ENCODE results near the gene NRM. TPM values are rescaled to one million over a fixed set of nuclear protein-coding genes. Genes with fewer than 3 reads are reported as not detected.

Gene NRM
- total and polyA plus RNA-seq, 2 of the 13 experiments (the other 11 are each of a cell fraction or from before 2014, with no cell fraction given), result 12.5 to 16.0 TPM

DNA sequence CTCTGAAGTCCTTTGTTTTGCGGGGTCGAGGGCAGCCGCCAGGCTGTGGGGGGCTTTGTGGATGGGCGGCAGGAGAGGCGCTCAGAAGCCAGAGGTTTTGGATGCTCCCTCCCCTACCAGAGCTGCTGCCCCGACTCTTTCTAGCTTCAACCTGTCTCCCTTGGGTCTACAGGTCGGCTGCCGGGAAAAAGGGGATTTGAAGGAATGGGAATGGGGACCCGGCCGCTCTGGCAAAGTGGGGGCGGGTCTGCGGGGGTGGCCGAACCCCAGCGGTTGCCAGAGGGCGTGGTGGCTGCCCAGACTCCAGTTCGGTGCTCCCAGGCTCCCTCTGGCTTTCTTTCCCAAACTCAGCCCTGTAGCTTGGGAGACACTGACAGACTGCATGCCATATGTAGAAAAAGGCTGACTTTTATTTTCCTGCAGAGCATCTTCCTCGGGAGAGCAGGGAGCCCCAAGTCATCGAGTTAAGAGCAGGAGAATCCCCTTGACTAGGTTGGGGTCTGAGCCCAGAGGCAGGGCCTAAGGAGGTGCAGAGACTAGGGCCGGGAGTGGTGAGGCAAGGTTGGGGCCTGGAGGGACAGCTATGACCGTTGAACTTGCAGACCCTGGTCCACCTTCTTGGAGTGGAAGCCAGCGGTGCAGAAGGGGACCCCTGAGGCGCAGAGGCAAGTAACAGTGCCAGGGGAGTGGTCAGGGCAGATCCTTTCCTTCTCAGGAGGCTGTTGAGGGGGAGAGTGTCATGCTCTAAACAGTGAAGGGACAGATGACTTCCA lies 2.9 kb downstream of the NRM start (continued):
- TF ChIP-seq, protein P1, sequence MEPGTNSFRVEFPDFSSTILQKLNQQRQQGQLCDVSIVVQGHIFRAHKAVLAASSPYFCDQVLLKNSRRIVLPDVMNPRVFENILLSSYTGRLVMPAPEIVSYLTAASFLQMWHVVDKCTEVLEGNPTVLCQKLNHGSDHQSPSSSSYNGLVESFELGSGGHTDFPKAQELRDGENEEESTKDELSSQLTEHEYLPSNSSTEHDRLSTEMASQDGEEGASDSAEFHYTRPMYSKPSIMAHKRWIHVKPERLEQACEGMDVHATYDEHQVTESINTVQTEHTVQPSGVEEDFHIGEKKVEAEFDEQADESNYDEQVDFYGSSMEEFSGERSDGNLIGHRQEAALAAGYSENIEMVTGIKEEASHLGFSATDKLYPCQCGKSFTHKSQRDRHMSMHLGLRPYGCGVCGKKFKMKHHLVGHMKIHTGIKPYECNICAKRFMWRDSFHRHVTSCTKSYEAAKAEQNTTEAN (CRISPR knock-in tag; conservative IDR thresholded peaks at IDR 0.05), result 0 out of 2 replicates have a peak, but pooled peaks have one; percentile 20
- TF ChIP-seq TGIF2 (CRISPR knock-in tag; IDR thresholded peaks at IDR 0.05) (0 out of 2 replicates have a peak, but pooled peaks have one; percentile 10), ZFP36L1 (CRISPR knock-in tag; IDR thresholded peaks at IDR 0.05) (no peak), NPAS2 (CRISPR knock-in tag; IDR thresholded peaks at IDR 0.05; ENCODE audit: borderline replicate concordance) (no peak), MXD4 (CRISPR knock-in tag; IDR thresholded peaks at IDR 0.05) (0 out of 2 replicates have a peak, but pooled peaks have one; percentile 12), KDM4B (CRISPR knock-in tag; IDR thresholded peaks at IDR 0.05) (no peak; the same call in 1 of the 2 replicates), ASH2L (IDR thresholded peaks at IDR 0.05; ENCODE audit: insufficient read length, low read depth, low read length) (no peak), BRCA1 (CRISPR knock-in tag; IDR thresholded peaks at IDR 0.05) (no peak), MAZ (IDR thresholded peaks at IDR 0.05; ENCODE audit: borderline replicate concordance, low read depth, low read length) (no peak), MAZ (CRISPR knock-in tag; IDR thresholded peaks at IDR 0.05; ENCODE audit: low read depth) (no peak), PTBP1 (IDR thresholded peaks at IDR 0.05; ENCODE audit: low read depth, low read length, poor library complexity, severe bottlenecking) (peak; percentile 59), ZNF160 (CRISPR knock-in tag; IDR thresholded peaks at IDR 0.05) (no peak), ZSCAN21 (CRISPR knock-in tag; IDR thresholded peaks at IDR 0.05; ENCODE audit: borderline replicate concordance) (no peak)
- TF ChIP-seq, protein P2, sequence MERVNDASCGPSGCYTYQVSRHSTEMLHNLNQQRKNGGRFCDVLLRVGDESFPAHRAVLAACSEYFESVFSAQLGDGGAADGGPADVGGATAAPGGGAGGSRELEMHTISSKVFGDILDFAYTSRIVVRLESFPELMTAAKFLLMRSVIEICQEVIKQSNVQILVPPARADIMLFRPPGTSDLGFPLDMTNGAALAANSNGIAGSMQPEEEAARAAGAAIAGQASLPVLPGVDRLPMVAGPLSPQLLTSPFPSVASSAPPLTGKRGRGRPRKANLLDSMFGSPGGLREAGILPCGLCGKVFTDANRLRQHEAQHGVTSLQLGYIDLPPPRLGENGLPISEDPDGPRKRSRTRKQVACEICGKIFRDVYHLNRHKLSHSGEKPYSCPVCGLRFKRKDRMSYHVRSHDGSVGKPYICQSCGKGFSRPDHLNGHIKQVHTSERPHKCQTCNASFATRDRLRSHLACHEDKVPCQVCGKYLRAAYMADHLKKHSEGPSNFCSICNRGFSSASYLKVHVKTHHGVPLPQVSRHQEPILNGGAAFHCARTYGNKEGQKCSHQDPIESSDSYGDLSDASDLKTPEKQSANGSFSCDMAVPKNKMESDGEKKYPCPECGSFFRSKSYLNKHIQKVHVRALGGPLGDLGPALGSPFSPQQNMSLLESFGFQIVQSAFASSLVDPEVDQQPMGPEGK (CRISPR knock-in tag; IDR thresholded peaks at IDR 0.05), result peak; percentile 52; the same call in 1 of the 2 replicates
- TF ChIP-seq, protein P3, sequence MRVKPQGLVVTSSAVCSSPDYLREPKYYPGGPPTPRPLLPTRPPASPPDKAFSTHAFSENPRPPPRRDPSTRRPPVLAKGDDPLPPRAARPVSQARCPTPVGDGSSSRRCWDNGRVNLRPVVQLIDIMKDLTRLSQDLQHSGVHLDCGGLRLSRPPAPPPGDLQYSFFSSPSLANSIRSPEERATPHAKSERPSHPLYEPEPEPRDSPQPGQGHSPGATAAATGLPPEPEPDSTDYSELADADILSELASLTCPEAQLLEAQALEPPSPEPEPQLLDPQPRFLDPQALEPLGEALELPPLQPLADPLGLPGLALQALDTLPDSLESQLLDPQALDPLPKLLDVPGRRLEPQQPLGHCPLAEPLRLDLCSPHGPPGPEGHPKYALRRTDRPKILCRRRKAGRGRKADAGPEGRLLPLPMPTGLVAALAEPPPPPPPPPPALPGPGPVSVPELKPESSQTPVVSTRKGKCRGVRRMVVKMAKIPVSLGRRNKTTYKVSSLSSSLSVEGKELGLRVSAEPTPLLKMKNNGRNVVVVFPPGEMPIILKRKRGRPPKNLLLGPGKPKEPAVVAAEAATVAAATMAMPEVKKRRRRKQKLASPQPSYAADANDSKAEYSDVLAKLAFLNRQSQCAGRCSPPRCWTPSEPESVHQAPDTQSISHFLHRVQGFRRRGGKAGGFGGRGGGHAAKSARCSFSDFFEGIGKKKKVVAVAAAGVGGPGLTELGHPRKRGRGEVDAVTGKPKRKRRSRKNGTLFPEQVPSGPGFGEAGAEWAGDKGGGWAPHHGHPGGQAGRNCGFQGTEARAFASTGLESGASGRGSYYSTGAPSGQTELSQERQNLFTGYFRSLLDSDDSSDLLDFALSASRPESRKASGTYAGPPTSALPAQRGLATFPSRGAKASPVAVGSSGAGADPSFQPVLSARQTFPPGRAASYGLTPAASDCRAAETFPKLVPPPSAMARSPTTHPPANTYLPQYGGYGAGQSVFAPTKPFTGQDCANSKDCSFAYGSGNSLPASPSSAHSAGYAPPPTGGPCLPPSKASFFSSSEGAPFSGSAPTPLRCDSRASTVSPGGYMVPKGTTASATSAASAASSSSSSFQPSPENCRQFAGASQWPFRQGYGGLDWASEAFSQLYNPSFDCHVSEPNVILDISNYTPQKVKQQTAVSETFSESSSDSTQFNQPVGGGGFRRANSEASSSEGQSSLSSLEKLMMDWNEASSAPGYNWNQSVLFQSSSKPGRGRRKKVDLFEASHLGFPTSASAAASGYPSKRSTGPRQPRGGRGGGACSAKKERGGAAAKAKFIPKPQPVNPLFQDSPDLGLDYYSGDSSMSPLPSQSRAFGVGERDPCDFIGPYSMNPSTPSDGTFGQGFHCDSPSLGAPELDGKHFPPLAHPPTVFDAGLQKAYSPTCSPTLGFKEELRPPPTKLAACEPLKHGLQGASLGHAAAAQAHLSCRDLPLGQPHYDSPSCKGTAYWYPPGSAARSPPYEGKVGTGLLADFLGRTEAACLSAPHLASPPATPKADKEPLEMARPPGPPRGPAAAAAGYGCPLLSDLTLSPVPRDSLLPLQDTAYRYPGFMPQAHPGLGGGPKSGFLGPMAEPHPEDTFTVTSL (CRISPR knock-in tag; IDR thresholded peaks at IDR 0.05; ENCODE audit: borderline replicate concordance), result no peak
- TF ChIP-seq, protein P4, sequence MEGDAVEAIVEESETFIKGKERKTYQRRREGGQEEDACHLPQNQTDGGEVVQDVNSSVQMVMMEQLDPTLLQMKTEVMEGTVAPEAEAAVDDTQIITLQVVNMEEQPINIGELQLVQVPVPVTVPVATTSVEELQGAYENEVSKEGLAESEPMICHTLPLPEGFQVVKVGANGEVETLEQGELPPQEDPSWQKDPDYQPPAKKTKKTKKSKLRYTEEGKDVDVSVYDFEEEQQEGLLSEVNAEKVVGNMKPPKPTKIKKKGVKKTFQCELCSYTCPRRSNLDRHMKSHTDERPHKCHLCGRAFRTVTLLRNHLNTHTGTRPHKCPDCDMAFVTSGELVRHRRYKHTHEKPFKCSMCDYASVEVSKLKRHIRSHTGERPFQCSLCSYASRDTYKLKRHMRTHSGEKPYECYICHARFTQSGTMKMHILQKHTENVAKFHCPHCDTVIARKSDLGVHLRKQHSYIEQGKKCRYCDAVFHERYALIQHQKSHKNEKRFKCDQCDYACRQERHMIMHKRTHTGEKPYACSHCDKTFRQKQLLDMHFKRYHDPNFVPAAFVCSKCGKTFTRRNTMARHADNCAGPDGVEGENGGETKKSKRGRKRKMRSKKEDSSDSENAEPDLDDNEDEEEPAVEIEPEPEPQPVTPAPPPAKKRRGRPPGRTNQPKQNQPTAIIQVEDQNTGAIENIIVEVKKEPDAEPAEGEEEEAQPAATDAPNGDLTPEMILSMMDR (CRISPR knock-in tag; IDR thresholded peaks at IDR 0.05), result 0 out of 2 replicates have a peak, but pooled peaks have one; percentile 14
- TF ChIP-seq, protein P5, sequence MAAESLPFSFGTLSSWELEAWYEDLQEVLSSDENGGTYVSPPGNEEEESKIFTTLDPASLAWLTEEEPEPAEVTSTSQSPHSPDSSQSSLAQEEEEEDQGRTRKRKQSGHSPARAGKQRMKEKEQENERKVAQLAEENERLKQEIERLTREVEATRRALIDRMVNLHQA (CRISPR knock-in tag; IDR thresholded peaks at IDR 0.05), result no peak

All from HepG2 (cell line).